SK-N-SH treated with all-trans-retinoic acid at 6 μM for 48 hours (cell line): ENCODE measurements around the gene SPOCD1.

Experiments
- ARNTL ChIP-seq: fragments of 450-650 bp; formaldehyde crosslinking; IDR thresholded peaks from 2 replicates; pipeline ENCODE4 v1.5.0; 2020; ENCODE audit warnings: low read depth, mild to moderate bottlenecking, moderate library complexity, borderline replicate concordance
- BACH2 ChIP-seq: fragments of 250-450 bp; sonication (Bioruptor Pico); IDR thresholded peaks from 2 replicates; pipeline ENCODE4 v1.9.0; 2021; ENCODE audit warnings: mild to moderate bottlenecking, borderline replicate concordance
- PPARA ChIP-seq: fragments of 250-450 bp; sonication (Bioruptor Pico); IDR thresholded peaks from 2 replicates; pipeline ENCODE4 v1.5.0; 2020; ENCODE audit warnings: mild to moderate bottlenecking, borderline replicate concordance
- RARB ChIP-seq: fragments of 250-450 bp; sonication (Bioruptor Pico); IDR thresholded peaks from 2 replicates; pipeline ENCODE4 v1.8.0; 2021; ENCODE audit warnings: mild to moderate bottlenecking, moderate library complexity
- TCF4 ChIP-seq: fragments of 250-450 bp; sonication (Bioruptor Pico); IDR thresholded peaks from 2 replicates; pipeline ENCODE4 v1.8.0; 2021; ENCODE audit warnings: mild to moderate bottlenecking, moderate library complexity, borderline replicate concordance
- TOX ChIP-seq: fragments of 250-450 bp; sonication (Bioruptor Pico); IDR thresholded peaks from 2 replicates; pipeline ENCODE4 v1.8.0; 2021; ENCODE audit warnings: mild to moderate bottlenecking, moderate library complexity, borderline replicate concordance
- ZC3H10 ChIP-seq: fragments of 250-450 bp; sonication (Bioruptor Pico); IDR thresholded peaks from 2 replicates; pipeline ENCODE4 v1.5.1; 2021; ENCODE audit warnings: mild to moderate bottlenecking, moderate library complexity
- ZFP3 ChIP-seq: fragments of 250-450 bp; sonication (Bioruptor Pico); IDR thresholded peaks from 2 replicates; pipeline ENCODE4 v1.5.0; 2020; ENCODE audit warnings: mild to moderate bottlenecking, moderate library complexity
- ZNF70 ChIP-seq: fragments of 450-650 bp; formaldehyde crosslinking; IDR thresholded peaks from 2 replicates; pipeline ENCODE4 v1.5.0; 2020; ENCODE audit warnings: mild to moderate bottlenecking, moderate library complexity
- ZNF8 ChIP-seq: fragments of 450-650 bp; formaldehyde crosslinking; IDR thresholded peaks from 2 replicates; pipeline ENCODE4 v1.5.0; 2020; ENCODE audit warnings: mild to moderate bottlenecking, moderate library complexity
- TF ChIP-seq, protein P1 (sequence below): fragments of 250-450 bp; sonication (Bioruptor Pico); IDR thresholded peaks from 2 replicates; pipeline ENCODE4 v1.8.0; 2020; ENCODE audit warnings: mild to moderate bottlenecking, moderate library complexity, borderline replicate concordance
- TF ChIP-seq, protein P2 (sequence below): fragments of 250-450 bp; sonication (Bioruptor Pico); IDR thresholded peaks from 2 replicates; pipeline ENCODE4 v1.5.1; 2021; ENCODE audit warnings: mild to moderate bottlenecking, moderate library complexity

DNA sequence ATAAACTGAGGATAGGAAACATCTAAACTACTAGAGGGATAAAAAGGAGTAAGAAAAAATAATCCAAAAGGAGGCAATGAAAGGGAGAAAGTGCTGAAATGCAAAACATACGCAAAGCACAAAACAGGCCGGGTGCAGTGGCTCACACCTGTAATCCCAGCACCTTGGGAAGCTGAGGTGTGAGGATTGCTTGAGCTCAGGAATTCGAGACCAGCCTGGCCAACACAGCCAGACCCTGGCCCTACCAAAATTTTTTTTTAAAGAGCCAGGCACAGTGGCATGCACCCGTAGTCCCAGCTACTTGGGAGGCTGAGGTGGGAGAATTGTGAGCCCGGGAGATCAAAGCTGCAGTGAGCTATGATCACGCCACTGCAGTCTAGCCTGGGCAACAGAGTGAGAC, 10.5 kb downstream of the SPOCD1 start:
- TF ChIP-seq BACH2, result no peak
- TF ChIP-seq PPARA, result no peak
- TF ChIP-seq, protein P1, sequence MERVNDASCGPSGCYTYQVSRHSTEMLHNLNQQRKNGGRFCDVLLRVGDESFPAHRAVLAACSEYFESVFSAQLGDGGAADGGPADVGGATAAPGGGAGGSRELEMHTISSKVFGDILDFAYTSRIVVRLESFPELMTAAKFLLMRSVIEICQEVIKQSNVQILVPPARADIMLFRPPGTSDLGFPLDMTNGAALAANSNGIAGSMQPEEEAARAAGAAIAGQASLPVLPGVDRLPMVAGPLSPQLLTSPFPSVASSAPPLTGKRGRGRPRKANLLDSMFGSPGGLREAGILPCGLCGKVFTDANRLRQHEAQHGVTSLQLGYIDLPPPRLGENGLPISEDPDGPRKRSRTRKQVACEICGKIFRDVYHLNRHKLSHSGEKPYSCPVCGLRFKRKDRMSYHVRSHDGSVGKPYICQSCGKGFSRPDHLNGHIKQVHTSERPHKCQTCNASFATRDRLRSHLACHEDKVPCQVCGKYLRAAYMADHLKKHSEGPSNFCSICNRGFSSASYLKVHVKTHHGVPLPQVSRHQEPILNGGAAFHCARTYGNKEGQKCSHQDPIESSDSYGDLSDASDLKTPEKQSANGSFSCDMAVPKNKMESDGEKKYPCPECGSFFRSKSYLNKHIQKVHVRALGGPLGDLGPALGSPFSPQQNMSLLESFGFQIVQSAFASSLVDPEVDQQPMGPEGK (CRISPR knock-in tag), result no peak
- TF ChIP-seq, protein P2, sequence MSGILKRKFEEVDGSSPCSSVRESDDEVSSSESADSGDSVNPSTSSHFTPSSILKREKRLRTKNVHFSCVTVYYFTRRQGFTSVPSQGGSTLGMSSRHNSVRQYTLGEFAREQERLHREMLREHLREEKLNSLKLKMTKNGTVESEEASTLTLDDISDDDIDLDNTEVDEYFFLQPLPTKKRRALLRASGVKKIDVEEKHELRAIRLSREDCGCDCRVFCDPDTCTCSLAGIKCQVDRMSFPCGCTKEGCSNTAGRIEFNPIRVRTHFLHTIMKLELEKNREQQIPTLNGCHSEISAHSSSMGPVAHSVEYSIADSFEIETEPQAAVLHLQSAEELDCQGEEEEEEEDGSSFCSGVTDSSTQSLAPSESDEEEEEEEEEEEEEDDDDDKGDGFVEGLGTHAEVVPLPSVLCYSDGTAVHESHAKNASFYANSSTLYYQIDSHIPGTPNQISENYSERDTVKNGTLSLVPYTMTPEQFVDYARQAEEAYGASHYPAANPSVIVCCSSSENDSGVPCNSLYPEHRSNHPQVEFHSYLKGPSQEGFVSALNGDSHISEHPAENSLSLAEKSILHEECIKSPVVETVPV (CRISPR knock-in tag), result no peak
- no peak for TF ChIP-seq RARB
- TF ChIP-seq ZFP3, result no peak
- TF ChIP-seq ZNF8 (CRISPR knock-in tag), result no peak
- TF ChIP-seq TCF4 (CRISPR knock-in tag), result no peak
- no peak for TF ChIP-seq ZC3H10 (CRISPR knock-in tag)
- no peak for TF ChIP-seq ZNF70
- TF ChIP-seq ARNTL, result no peak
- TF ChIP-seq TOX (CRISPR knock-in tag), result no peak
